Karpas-422 (cell line): ENCODE measurements around the gene CPT1B. TPM values are rescaled to one million over a fixed set of nuclear protein-coding genes. Genes with fewer than 3 reads are reported as not detected.

ENCODE experiments used
- DNase-seq: peaks from one replicate; pipeline ENCODE4 v3.0.0-alpha.2; 2015
- H2AFZ ChIP-seq: fragments of 200-600 bp; sonication (generic); 2 replicates; pipeline ENCODE4 v1.6.1; 2014; ENCODE audit warnings: antibody characterized with exemption, low read length, mixed read lengths
- H3K27ac ChIP-seq: fragments of 200-600 bp; sonication (generic); 2 replicates; pipeline ENCODE4 v1.5.1; 2014; ENCODE audit warnings: mild to moderate bottlenecking, low read length, moderate library complexity
- H3K27me3 ChIP-seq: fragments of 200-600 bp; sonication (generic); 2 replicates; pipeline ENCODE4 v1.6.1; 2014; ENCODE audit warnings: low read length, mixed read lengths
- H3K36me3 ChIP-seq: fragments of 200-600 bp; sonication (generic); 2 replicates; pipeline ENCODE4 v1.6.1; 2014; ENCODE audit warnings: low read length, mixed read lengths; ENCODE audit not compliant: insufficient read depth
- H3K4me1 ChIP-seq: fragments of 200-600 bp; sonication (generic); 2 replicates; pipeline ENCODE4 v1.6.1; 2014; ENCODE audit warnings: mild to moderate bottlenecking, low read length, mixed read lengths
- H3K4me2 ChIP-seq: fragments of 200-600 bp; sonication (generic); 2 replicates; pipeline ENCODE4 v1.6.1; 2014; ENCODE audit warnings: low read length, low read depth, mild to moderate bottlenecking; ENCODE audit not compliant: poor library complexity, severe bottlenecking
- H3K4me3 ChIP-seq: fragments of 200-600 bp; sonication (generic); 2 replicates; pipeline ENCODE4 v1.5.1; 2014; ENCODE audit warnings: mild to moderate bottlenecking, antibody characterized with exemption, low read length, mixed read lengths
- H3K79me2 ChIP-seq: fragments of 200-600 bp; sonication (generic); 2 replicates; pipeline ENCODE4 v1.6.1; 2014; ENCODE audit warnings: mild to moderate bottlenecking, low read length, mixed read lengths
- H3K9ac ChIP-seq: fragments of 200-600 bp; sonication (generic); 2 replicates; pipeline ENCODE4 v1.6.0; 2014; ENCODE audit warnings: low read length
- H3K9me2 ChIP-seq: fragments of 200-600 bp; sonication (generic), shearing (Covaris generic); replicated peaks from 2 replicates; pipeline ENCODE4 v1.6.0; 2014; ENCODE audit warnings: mild to moderate bottlenecking, low read length, moderate library complexity; ENCODE audit not compliant: insufficient read depth
- H3K9me3 ChIP-seq: fragments of 300-700, 200-600 bp; sonication (generic); 2 replicates; pipeline ENCODE4 v1.6.1; 2014; ENCODE audit warnings: low read length, mixed read lengths
- H4K20me1 ChIP-seq: fragments of 200-600 bp; sonication (generic); 2 replicates; pipeline ENCODE4 v1.6.1; 2014; ENCODE audit warnings: mild to moderate bottlenecking, antibody characterized with exemption, low read length, low read depth; ENCODE audit not compliant: insufficient read depth
- total RNA-seq: library from RNA; depleted of rRNA; stranded (reverse); fragments of >200 nt; shearing (Covaris generic); gene quantifications from 2 replicates; pipeline ENCODE4 v1.2.3, GENCODE V29; 2014; ENCODE audit warnings: low replicate concordance

Gene CPT1B
- total RNA-seq, 1 experiment from 2014 or later: 50.3 TPM

DNA sequence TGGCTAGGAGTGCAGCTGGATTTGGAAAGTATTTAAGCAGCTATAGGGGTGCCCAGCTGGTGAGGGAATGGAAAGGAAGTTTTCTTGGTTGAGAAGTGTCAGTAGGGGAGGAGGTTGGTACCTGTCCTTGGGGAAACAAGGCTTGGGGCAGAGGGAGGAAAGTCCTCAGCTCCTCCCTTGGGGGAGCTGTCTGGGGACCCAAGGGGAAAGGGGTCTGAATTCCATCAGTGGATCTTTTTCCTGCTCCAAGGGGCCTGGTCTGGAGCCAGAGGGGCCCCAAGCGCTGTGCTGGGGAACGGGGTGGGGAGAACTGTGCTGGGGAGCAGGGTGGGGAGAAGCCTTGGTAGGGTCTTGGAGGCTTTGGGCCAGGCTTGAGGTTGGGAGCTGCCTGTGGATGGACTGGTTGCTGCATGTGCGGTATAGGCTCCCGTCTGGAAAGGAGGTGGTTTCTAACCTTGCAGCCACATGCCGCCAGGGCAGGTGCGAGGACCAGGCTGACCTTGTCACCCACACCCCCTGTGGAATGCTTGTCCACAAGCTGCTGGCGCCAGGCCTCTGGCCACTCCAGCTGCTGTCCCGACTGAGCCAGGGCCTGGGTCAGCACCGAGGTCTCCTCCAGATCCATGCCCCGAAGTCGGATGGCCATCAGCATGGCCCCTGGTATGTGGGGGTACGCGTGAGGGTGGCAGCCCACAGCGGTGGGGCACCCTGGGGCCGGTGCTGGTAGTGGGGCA lies 49.4 kb downstream of the CPT1B start:
- H3K9ac ChIP-seq: no peak overlapping the region
- peaks cover 12% of the 10 kb centered on the region for H3K79me2 ChIP-seq
- H3K36me3 ChIP-seq: no peaks in the 10 kb centered on the region
- DNase-seq: peak; percentile 56
- no peaks in the 10 kb centered on the region for H3K9me2 ChIP-seq
- peaks cover 6% of the 10 kb centered on the region; the same call in 1 of the 2 replicates for H4K20me1 ChIP-seq
- H3K27me3 ChIP-seq: no peaks in the 10 kb centered on the region
- H3K4me1 ChIP-seq: peaks cover 61% of the 10 kb centered on the region
- no peaks in the 10 kb centered on the region for H3K9me3 ChIP-seq
- no peak overlapping the region for H3K27ac ChIP-seq
- no peak overlapping the region for H3K4me2 ChIP-seq
- H3K4me3 ChIP-seq: no peak overlapping the region
- no peak overlapping the region for H2AFZ ChIP-seq

DNA sequence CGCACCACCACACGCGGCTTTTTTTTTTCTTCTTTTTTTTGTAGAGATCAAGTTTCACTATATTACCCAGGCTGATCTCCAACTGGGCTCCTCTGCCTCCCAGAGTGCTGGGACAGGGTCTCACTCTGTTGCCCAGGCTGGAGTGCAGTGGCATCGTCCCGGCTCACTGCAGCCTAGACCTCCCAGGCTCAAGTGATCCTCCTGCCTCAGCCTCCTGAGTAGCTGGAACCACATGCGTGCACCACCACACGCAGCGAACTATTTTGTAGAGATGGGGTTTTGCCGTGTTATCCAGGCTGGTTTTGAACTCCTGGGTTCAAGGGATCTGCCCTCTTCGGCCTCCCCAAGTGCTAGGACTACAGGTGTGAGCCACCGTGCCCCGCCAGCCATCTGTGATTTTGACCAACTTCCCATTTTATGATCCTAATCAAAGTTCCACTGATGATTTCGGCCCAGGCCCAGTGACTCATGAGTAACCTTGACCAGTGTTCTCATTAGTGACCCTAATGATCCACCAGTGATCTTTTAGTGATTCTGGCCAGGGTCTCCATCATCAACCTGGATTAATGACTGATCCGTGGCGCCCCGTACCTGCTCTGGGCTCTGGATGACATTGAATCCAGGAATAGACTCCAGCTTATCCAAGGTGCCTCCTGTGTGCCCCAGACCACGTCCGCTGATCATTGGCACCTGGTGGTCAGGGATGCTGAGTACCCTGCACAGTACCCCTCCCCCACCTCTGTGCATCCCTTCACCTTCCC lies 50.1 kb downstream of the CPT1B start:
- H3K4me2 ChIP-seq: no peak overlapping the region
- H3K4me1 ChIP-seq: peaks cover 59% of the 10 kb centered on the region
- H3K9me3 ChIP-seq: no peaks in the 10 kb centered on the region
- H3K27me3 ChIP-seq: no peaks in the 10 kb centered on the region
- no peak overlapping the region for H3K4me3 ChIP-seq
- DNase-seq: no peak
- H3K9me2 ChIP-seq: no peaks in the 10 kb centered on the region
- H3K36me3 ChIP-seq: no peaks in the 10 kb centered on the region
- no peak overlapping the region for H2AFZ ChIP-seq
- H4K20me1 ChIP-seq: peaks cover 12% of the 10 kb centered on the region
- H3K9ac ChIP-seq: no peak overlapping the region; the same call in 1 of the 2 replicates
- peaks cover 19% of the 10 kb centered on the region for H3K79me2 ChIP-seq
- peak overlapping the region; percentile 59 for H3K27ac ChIP-seq

DNA sequence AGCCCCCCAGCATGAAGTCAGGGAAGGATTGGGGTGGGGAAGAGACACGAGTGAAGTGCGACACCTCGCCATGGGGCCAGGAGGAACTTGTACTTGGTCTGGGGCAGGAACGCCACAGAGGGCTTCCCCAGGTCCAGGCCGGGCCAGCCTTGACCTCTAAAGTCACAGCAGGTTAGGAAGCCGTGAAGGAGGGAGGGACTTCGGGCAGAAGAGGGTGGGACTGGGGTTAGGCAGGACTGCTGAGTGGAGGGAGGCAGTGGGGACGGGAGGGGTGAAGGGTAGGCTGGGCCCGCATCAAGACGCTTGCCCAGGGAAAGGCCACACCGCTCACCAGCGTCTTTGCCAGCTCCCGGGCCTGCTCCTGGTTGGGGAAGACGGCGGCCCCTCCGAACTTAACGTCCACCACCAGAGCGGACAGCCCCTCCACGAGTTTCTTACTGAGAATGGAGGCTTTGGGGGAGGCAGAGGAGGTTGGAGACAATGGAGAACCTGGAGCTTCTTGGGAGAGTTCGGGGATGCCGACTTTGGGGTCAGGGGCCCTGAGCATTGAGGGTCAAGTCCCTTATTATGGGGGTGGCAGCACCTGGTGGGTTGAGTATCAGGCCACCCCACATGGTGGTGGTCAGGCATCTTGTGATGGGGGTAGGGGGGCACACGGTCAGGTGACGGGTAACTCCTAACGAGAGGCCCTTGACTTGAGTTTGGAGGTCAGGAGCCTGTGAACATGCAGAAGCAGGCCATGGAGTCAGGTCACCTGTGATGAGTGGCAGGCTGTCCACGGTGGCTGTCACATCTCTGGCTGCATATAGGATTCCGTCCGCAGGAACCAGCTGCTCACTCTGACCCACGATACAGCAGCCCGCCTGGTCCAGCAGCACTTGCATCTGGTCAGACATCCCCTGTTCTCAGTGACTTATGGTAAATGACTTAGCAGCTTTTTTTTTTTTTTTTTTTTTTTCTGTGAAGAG lies 51.1 kb downstream of the CPT1B start:
- peaks cover 22% of the 10 kb centered on the region for H3K79me2 ChIP-seq
- H3K4me2 ChIP-seq: peak overlapping the region; percentile 98
- peak; percentile 86 for DNase-seq
- no peaks in the 10 kb centered on the region for H3K9me2 ChIP-seq
- peak overlapping the region; percentile 85 for H3K9ac ChIP-seq
- H3K9me3 ChIP-seq: no peaks in the 10 kb centered on the region
- H3K36me3 ChIP-seq: no peaks in the 10 kb centered on the region
- H3K4me1 ChIP-seq: peaks cover 49% of the 10 kb centered on the region
- H3K27ac ChIP-seq: peak overlapping the region; percentile 87
- peak overlapping the region; percentile 98 for H3K4me3 ChIP-seq
- no peaks in the 10 kb centered on the region for H3K27me3 ChIP-seq
- peak overlapping the region; percentile 63; the same call in 1 of the 2 replicates for H2AFZ ChIP-seq
- H4K20me1 ChIP-seq: peaks cover 14% of the 10 kb centered on the region

DNA sequence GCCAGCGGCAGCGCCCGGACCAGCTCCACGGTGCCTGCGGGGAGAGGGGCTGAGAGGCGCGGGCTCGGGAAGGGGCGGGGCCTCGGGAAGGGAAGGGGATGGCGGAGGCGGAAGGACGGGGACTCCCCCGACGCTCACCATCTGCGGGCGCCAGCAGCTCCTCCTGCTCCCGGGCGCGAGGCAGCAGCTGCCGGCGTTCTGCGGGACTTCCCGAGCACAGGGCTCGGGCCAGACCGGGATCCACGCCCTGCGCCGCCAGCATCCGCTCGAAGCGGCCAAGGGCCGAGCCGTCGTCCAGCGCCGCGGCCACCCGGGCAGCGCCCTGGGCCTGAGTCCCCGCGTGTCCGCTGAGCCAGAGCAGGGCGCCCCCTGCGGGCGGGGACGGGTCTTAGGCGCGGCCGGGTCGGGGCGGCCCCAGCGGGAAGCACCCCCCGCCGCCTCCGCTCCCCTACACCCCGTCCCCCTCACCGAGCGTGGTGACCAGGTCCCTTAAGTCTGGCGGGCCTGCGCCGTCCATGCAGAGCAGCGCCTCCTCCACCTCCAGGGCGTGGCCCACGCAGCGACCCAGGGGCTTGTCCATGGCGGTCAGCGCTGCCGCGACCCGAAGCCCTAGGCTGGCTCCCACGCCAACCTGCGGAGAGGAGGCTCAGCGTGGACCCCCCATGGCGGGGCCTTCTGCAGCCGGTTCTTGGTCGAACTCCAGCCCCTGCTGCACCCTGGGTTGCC lies 52.0 kb downstream of the CPT1B start:
- Histone ChIP-seq H4K20me1 (peaks cover 14% of the 10 kb centered on the region), H3K4me3 (peak overlapping the region; percentile 98), H2AFZ (peak overlapping the region; percentile 63; the same call in 1 of the 2 replicates)

DNA sequence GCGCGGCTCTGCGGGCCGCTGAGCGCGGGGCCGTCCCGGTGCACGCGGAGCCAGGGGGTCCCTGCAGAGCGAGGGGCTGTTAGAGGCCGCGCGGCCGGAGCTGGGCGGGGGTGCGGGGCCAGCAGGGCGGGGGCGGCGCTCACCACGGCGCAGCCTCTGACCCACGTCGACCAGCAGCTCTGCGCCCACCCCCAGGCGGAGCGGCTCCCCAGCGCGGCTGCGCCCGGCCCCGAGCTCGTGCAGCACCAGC lies 52.4 kb downstream of the CPT1B start:
- H2AFZ ChIP-seq: no peak overlapping the region
- peak overlapping the region; percentile 98 for H3K4me2 ChIP-seq
- peak overlapping the region; percentile 87 for H3K27ac ChIP-seq
- H3K4me3 ChIP-seq: peak overlapping the region; percentile 98
- H4K20me1 ChIP-seq: peaks cover 14% of the 10 kb centered on the region
- H3K79me2 ChIP-seq: peaks cover 22% of the 10 kb centered on the region
- no peaks in the 10 kb centered on the region for H3K9me3 ChIP-seq
- H3K4me1 ChIP-seq: peaks cover 37% of the 10 kb centered on the region
- DNase-seq: no peak
- no peaks in the 10 kb centered on the region for H3K27me3 ChIP-seq
- peak overlapping the region; percentile 85 for H3K9ac ChIP-seq
- H3K36me3 ChIP-seq: no peaks in the 10 kb centered on the region
- H3K9me2 ChIP-seq: no peaks in the 10 kb centered on the region

More for the DNA sequence above, 52.0 kb downstream of the CPT1B start:
- Histone ChIP-seq H3K79me2 (peaks cover 22% of the 10 kb centered on the region), H3K9me2 (no peaks in the 10 kb centered on the region), H3K4me1 (peaks cover 41% of the 10 kb centered on the region), H3K27ac (peak overlapping the region; percentile 87), H3K9me3 (no peaks in the 10 kb centered on the region), H3K36me3 (no peaks in the 10 kb centered on the region), H3K27me3 (no peaks in the 10 kb centered on the region), H3K4me2 (peak overlapping the region; percentile 98), H3K9ac (peak overlapping the region; percentile 85)
- peak; percentile 93 for DNase-seq

DNA sequence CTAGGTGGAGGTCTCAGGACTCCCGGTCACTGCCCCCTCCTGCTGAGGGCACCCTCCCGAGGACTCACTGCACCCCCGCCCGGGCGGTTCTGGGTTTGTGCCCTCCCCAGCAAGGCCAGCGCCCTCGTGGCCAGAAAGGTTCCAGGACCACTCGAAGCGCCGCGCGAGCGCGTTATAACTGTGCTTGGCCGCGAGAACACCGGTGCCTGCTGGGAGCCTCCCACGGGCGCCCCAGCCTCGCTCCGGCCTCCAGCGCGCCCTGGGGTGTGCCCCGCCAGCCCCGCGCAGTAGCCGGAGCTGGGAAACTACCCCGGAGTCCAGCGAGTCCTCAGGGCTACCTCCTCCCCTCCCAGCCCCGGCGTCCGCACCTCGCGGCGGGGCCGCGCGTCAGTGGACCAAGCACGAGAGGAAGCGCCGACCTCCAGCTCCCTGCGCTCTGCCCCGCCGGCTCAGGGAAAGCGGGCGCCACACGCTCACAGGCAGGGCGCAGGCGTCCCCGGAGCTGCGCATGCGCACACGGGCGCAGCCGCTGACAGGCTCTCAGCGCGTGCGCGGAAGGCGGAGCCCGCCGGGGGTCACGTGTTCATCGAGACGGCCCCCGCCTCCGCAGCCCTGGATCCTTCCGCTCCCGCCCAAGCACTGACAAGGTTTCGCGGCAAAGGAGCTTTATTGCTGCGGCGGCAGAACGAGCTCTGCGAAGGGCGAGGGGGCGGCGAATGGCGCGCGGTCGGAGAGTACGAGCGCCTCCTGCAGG lies 52.9 kb downstream of the CPT1B start, which contains the start of gene SCO2:
Gene SCO2, minus strand, starts transcription at position 495 of the 754 bp plus-strand sequence. CDS start 1,187 bp downstream, outside the sequence.
- Histone ChIP-seq H3K4me3 (peak within 1 kb of the TSS; percentile 98), H3K4me2 (peak within 1 kb of the TSS; percentile 98), H3K27me3 (no peaks in the 10 kb centered on the region), H3K9me2 (no peaks in the 10 kb centered on the region), H3K79me2 (peaks cover 22% of the 10 kb centered on the region), H4K20me1 (peaks cover 14% of the 10 kb centered on the region), H2AFZ (peak within 1 kb of the TSS; percentile 63; the same call in 1 of the 2 replicates), H3K9ac (peak within 1 kb of the TSS; percentile 85), H3K9me3 (no peaks in the 10 kb centered on the region), H3K27ac (peak within 1 kb of the TSS; percentile 87), H3K4me1 (peaks cover 32% of the 10 kb centered on the region), H3K36me3 (no peaks in the 10 kb centered on the region)
- DNase-seq: peak; percentile 99

DNA sequence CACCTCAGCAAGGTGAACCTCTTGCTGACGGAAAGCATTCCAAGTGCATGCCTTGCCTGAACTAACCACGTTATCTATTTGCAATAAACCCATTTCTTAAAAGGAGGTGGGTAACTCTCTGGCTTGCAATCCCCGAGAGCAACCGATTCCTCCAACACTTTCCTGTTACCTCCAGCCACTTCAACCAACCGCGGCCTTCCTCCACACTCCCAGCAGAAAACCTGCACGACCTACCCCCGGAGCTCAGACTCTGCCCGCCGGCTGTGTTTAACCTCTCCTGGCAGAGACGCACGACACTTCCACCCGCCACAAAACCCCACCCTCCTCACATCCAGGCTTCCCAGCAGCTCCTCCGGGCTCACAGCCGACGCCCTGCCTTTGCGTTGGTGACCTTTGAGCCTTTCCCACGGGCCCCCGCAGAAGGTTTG lies 53.5 kb downstream of the CPT1B start:
- peak overlapping the region; percentile 85 for H3K9ac ChIP-seq
- peaks cover 14% of the 10 kb centered on the region for H4K20me1 ChIP-seq
- H3K79me2 ChIP-seq: peaks cover 22% of the 10 kb centered on the region
- H3K4me1 ChIP-seq: peaks cover 29% of the 10 kb centered on the region
- peak overlapping the region; percentile 98 for H3K4me2 ChIP-seq
- H3K4me3 ChIP-seq: peak overlapping the region; percentile 98
- H2AFZ ChIP-seq: no peak overlapping the region
- H3K27ac ChIP-seq: peak overlapping the region; percentile 87; the same call in 1 of the 2 replicates
- H3K36me3 ChIP-seq: no peaks in the 10 kb centered on the region
- no peaks in the 10 kb centered on the region for H3K27me3 ChIP-seq
- no peaks in the 10 kb centered on the region for H3K9me3 ChIP-seq
- H3K9me2 ChIP-seq: no peaks in the 10 kb centered on the region
- DNase-seq: no peak
